Left ventricle myocardium inferior (tissue), 1 donor: ENCODE data around the gene GPM6B. TPM values are rescaled to one million over a fixed set of nuclear protein-coding genes. Genes with fewer than 3 reads are reported as not detected.

ENCODE experiments used
- DNase-seq: peaks from one replicate; pipeline ENCODE4 v3.0.0-alpha.2; 2020
- H3K27ac ChIP-seq: fragments of 200-600 bp; replicated peaks from 2 replicates; pipeline ENCODE4 v1.8.0; 2021
- H3K27me3 ChIP-seq: fragments of 200-600 bp; 2 replicates; pipeline ENCODE4 v1.8.0; 2021; ENCODE audit warnings: low read depth
- H3K36me3 ChIP-seq: fragments of 200-600 bp; 2 replicates; pipeline ENCODE4 v1.8.0; 2021
- H3K4me1 ChIP-seq: fragments of 200-600 bp; 2 replicates; pipeline ENCODE4 v1.8.0; 2021
- H3K4me3 ChIP-seq: fragments of 200-600 bp; 2 replicates; pipeline ENCODE4 v1.8.0; 2021; ENCODE audit warnings: mild to moderate bottlenecking, moderate library complexity
- H3K9me3 ChIP-seq: fragments of 200-600 bp; replicated peaks from 2 replicates; pipeline ENCODE4 v1.8.0; 2021
- CTCF ChIP-seq: fragments of 200-600 bp; IDR thresholded peaks from 2 replicates; pipeline ENCODE4 v1.8.0; 2021; ENCODE audit warnings: antibody characterized with exemption, mild to moderate bottlenecking, borderline replicate concordance
- intact Hi-C: fragments of 100-400 bp; cut with micrococcal nuclease; formaldehyde crosslinking; loops from one replicate; pipeline ENCODE4 v1.11.0; 2022
- total RNA-seq: library from RNA; stranded (reverse); fragmentation: NEBNext Ultra II Directional; extraction: Animal tissue kit (Norgen Biotek cat#: 25700); gene quantifications from one replicate; pipeline ENCODE4 v1.2.1, GENCODE V29; 2021
- donor health status: DM: no; HTN: yes; CAD: no; lungs with severe emphysema.

The GPM6B gene
- total RNA-seq, 1 donor from 2014 or later = 4.5 TPM

GRCh38 chrX:13756381-13756780, 60.5 kb downstream of the GPM6B start:
- H3K36me3 ChIP-seq = peaks cover 51% of the 10 kb centered on the region

GRCh38 chrX:13755254-13755653, 61.6 kb downstream of the GPM6B start:
- H3K27me3 ChIP-seq = no peaks in the 10 kb centered on the region
- H3K36me3 ChIP-seq = peaks cover 40% of the 10 kb centered on the region
- intact Hi-C loops = no loop called here
- H3K4me1 ChIP-seq = no peaks in the 10 kb centered on the region
- no peak for TF ChIP-seq CTCF
- H3K27ac ChIP-seq = no peak overlapping the region
- no peak for DNase-seq
- H3K9me3 ChIP-seq = no peaks in the 10 kb centered on the region
- H3K4me3 ChIP-seq = no peak overlapping the region

More at GRCh38 chrX:13756381-13756780, 60.5 kb downstream of the GPM6B start:
- H3K4me3 ChIP-seq = no peak overlapping the region
- H3K27me3 ChIP-seq = no peaks in the 10 kb centered on the region
- no peaks in the 10 kb centered on the region for H3K4me1 ChIP-seq
- no peak for DNase-seq
- no peaks in the 10 kb centered on the region for H3K9me3 ChIP-seq
- H3K27ac ChIP-seq = no peak overlapping the region
- no peak for TF ChIP-seq CTCF
- intact Hi-C loops = no loop called here

GRCh38 chrX:13754765-13755164, 62.1 kb downstream of the GPM6B start:
- TF ChIP-seq CTCF = no peak
- intact Hi-C loops = loop anchor here (5.0 kb wide), 1 partner anchor 278 kb away; no protein-coding TSS in a partner anchor
- H3K27me3 ChIP-seq = no peaks in the 10 kb centered on the region

GRCh38 chrX:13752646-13753045, 64.2 kb downstream of the GPM6B start:
- intact Hi-C loops = loop anchor here (5.0 kb wide), 1 partner anchor 280 kb away; no protein-coding TSS in a partner anchor
- no peak for TF ChIP-seq CTCF
- DNase-seq = no peak
- H3K4me3 ChIP-seq = no peak overlapping the region
- H3K27ac ChIP-seq = no peak overlapping the region
- no peaks in the 10 kb centered on the region for H3K4me1 ChIP-seq
- peaks cover 18% of the 10 kb centered on the region for H3K36me3 ChIP-seq
- H3K27me3 ChIP-seq = no peaks in the 10 kb centered on the region
- H3K9me3 ChIP-seq = no peaks in the 10 kb centered on the region

More at GRCh38 chrX:13754765-13755164, 62.1 kb downstream of the GPM6B start:
- Histone ChIP-seq H3K27ac (no peak overlapping the region), H3K36me3 (peaks cover 35% of the 10 kb centered on the region), H3K9me3 (no peaks in the 10 kb centered on the region), H3K4me3 (no peak overlapping the region), H3K4me1 (no peaks in the 10 kb centered on the region)
- DNase-seq = no peak

- Histone ChIP-seq H3K4me1 (no peaks in the 10 kb centered on the region), H3K4me3 (no peak overlapping the region), H3K36me3 (peaks cover 13% of the 10 kb centered on the region), H3K9me3 (no peaks in the 10 kb centered on the region), H3K27ac (no peak overlapping the region), H3K27me3 (no peaks in the 10 kb centered on the region)
- intact Hi-C loops = loop anchor here (5.0 kb wide), 1 partner anchor 280 kb away; no protein-coding TSS in a partner anchor
- DNase-seq = no peak
- TF ChIP-seq CTCF = no peak
Observed at GRCh38 chrX:13752141-13752540, 64.8 kb downstream of the GPM6B start.
